ENCODE measurements around the gene LRRC8E.
"Not testable (repeated sequence)": the region's sequence is repeated elsewhere in the genome, so short reads cannot be mapped to it uniquely, and the experiment has no call there.

Gene LRRC8E

GRCh38 chr19:7909471-7910067 is 21.3 kb downstream of the LRRC8E start:
- no peak for DNase-seq

- DNase-seq, result no peak
Observed at GRCh38 chr19:7910321-7911161, 22.2 kb downstream of the LRRC8E start.

GRCh38 chr19:7911508-7912143 is 23.3 kb downstream of the LRRC8E start:
- DNase-seq, result no peak

- DNase-seq, result no peak
Observed at GRCh38 chr19:7912144-7912696, 23.9 kb downstream of the LRRC8E start.

- no peak for DNase-seq
Observed at GRCh38 chr19:7912697-7913564, 24.6 kb downstream of the LRRC8E start.

- DNase-seq, result no peak
Observed at GRCh38 chr19:7913652-7914051, 25.3 kb downstream of the LRRC8E start.

- no peak for DNase-seq
Observed at GRCh38 chr19:7914099-7914498, 25.8 kb downstream of the LRRC8E start.

GRCh38 chr19:7914598-7915045 is 26.3 kb downstream of the LRRC8E start, which contains the start of gene TGFBR3L:
Gene TGFBR3L, plus strand, starts transcription at chr19:7914830.
- DNase-seq, result no peak

GRCh38 chr19:7915250-7916102 is 27.2 kb downstream of the LRRC8E start:
- no peak for DNase-seq

- DNase-seq, result no peak
Observed at GRCh38 chr19:7916103-7916954, 28.0 kb downstream of the LRRC8E start.

GRCh38 chr19:7916955-7917266 is 28.6 kb downstream of the LRRC8E start:
- DNase-seq, result no peak

GRCh38 chr19:7917267-7918061 is 29.2 kb downstream of the LRRC8E start:
- DNase-seq, result peak; percentile 54

- DNase-seq, result not testable (repeated sequence)
Observed at GRCh38 chr19:7918062-7918614, 29.8 kb downstream of the LRRC8E start.

- no peak for DNase-seq
Observed at GRCh38 chr19:7918615-7919421, 30.5 kb downstream of the LRRC8E start.

- DNase-seq, result peak; percentile 96
Observed at GRCh38 chr19:7919610-7920518, 31.6 kb downstream of the LRRC8E start, which contains the start of gene SNAPC2. Gene SNAPC2, plus strand, starts transcription at chr19:7920338. Its CDS starts 29 bp downstream, at chr19:7920367.

GRCh38 chr19:7920519-7921301 is 32.4 kb downstream of the LRRC8E start:
- peak; percentile 96 for DNase-seq

Measured in fibroblast of skin of abdomen (primary cell).